Brain microvascular endothelial cell (primary cell): Measurements from ENCODE around the gene UBXN10.

Experiments used
- DNase-seq: peaks from one replicate; pipeline ENCODE4 v3.0.0-alpha.2; 2020
- H3K27ac ChIP-seq: fragments of 250-450 bp; sonication (Bioruptor Pico); 2 replicates; pipeline ENCODE4 v1.5.1; 2020; ENCODE audit warnings: mild to moderate bottlenecking, moderate library complexity
- H3K27me3 ChIP-seq: fragments of 250-450 bp; sonication (Bioruptor Pico); replicated peaks from 2 replicates; pipeline ENCODE4 v1.5.1; 2020; ENCODE audit warnings: mild to moderate bottlenecking
- H3K36me3 ChIP-seq: fragments of 250-450 bp; sonication (Bioruptor Pico); replicated peaks from 2 replicates; pipeline ENCODE4 v1.5.1; 2020; ENCODE audit warnings: mild to moderate bottlenecking
- H3K4me3 ChIP-seq: 2 replicates; pipeline ENCODE4 v1.5.1; 2011; ENCODE audit warnings: low read depth, mild to moderate bottlenecking, control low read depth, low read length, moderate library complexity
- CTCF ChIP-seq: IDR thresholded peaks from 2 replicates; pipeline ENCODE4 v1.5.1; 2011; ENCODE audit warnings: low read depth, mild to moderate bottlenecking, moderate library complexity, low read length, control low read depth, inconsistent platforms; ENCODE audit errors: missing control alignments
- in situ Hi-C: cut with HindIII; loops from 2 replicates; pipeline ENCODE4 v1.10.0; 2017; ENCODE audit warnings: low sequenced_read_pairs, low pct_ligation_motif_present

The UBXN10 gene

GRCh38 chr1:20143318-20143717, 42.6 kb upstream of the UBXN10 start:
- no peak for TF ChIP-seq CTCF
- no peak overlapping the region for H3K4me3 ChIP-seq
- H3K27ac ChIP-seq = no peak overlapping the region
- in situ Hi-C loops = no loop called here
- no peaks in the 10 kb centered on the region for H3K36me3 ChIP-seq
- no peaks in the 10 kb centered on the region for H3K27me3 ChIP-seq
- no peak for DNase-seq

- H3K36me3 ChIP-seq = no peaks in the 10 kb centered on the region
- no peaks in the 10 kb centered on the region for H3K27me3 ChIP-seq
- in situ Hi-C loops = no loop called here
- DNase-seq = no peak
- no peak for TF ChIP-seq CTCF
- no peak overlapping the region for H3K27ac ChIP-seq
- no peak overlapping the region for H3K4me3 ChIP-seq
Measured at GRCh38 chr1:20143734-20144565, 41.9 kb upstream of the UBXN10 start.

- in situ Hi-C loops = no loop called here
- no peak for TF ChIP-seq CTCF
- Histone ChIP-seq H3K27ac (no peak overlapping the region), H3K27me3 (no peaks in the 10 kb centered on the region), H3K36me3 (no peaks in the 10 kb centered on the region), H3K4me3 (no peak overlapping the region)
- DNase-seq = no peak
Measured at GRCh38 chr1:20147846-20148570, 37.9 kb upstream of the UBXN10 start.

- no peak for TF ChIP-seq CTCF
Measured at GRCh38 chr1:20148571-20149500, 37.1 kb upstream of the UBXN10 start.

GRCh38 chr1:20149601-20150325, 36.1 kb upstream of the UBXN10 start:
- TF ChIP-seq CTCF = no peak
- H3K4me3 ChIP-seq = no peak overlapping the region
- no peaks in the 10 kb centered on the region for H3K36me3 ChIP-seq
- in situ Hi-C loops = no loop called here
- no peaks in the 10 kb centered on the region for H3K27me3 ChIP-seq
- H3K27ac ChIP-seq = no peak overlapping the region
- no peak for DNase-seq

More at GRCh38 chr1:20148571-20149500, 37.1 kb upstream of the UBXN10 start:
- H3K27me3 ChIP-seq = no peaks in the 10 kb centered on the region
- in situ Hi-C loops = no loop called here
- H3K36me3 ChIP-seq = no peaks in the 10 kb centered on the region
- DNase-seq = no peak
- no peak overlapping the region for H3K27ac ChIP-seq
- H3K4me3 ChIP-seq = no peak overlapping the region
